Activated CD8-positive, alpha-beta memory T cell treated with anti-CD3 and anti-CD28 coated beads, Interleukin-2, amount 50 U/mL, for 1 hour (primary cell): Measurements from ENCODE around the gene VWA1.
"Not testable (repeated sequence)": the region's sequence is repeated elsewhere in the genome, so short reads cannot be mapped to it uniquely, and the experiment has no call there.

Experiments
- DNase-seq: peaks from one replicate; pipeline ENCODE4 v3.0.0-alpha.2; 2020; ENCODE audit errors: extremely low read depth

Gene VWA1

GRCh38 chr1:1423245-1423597 lies 12.3 kb upstream of the VWA1 start:
- no peak for DNase-seq

DNA sequence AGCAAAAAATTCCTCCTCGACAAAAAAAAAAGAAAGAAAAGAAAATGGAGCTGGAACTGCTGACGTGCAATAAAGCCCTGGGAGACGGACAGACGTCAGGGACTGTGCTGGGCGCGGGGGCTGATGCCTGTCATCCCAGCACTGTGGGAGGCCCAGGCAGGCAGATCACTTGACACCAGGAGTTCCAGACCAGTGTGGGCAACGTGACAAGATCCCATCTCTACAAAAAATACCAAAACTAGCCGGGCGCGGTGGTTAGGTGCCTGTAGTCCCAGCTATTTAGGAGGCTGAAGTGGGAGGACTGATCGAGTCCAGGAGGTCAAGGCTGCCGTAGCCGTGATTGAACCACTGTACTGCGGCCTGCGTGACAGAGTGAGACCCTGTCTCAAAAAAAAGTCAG lies 10.8 kb upstream of the VWA1 start:
- DNase-seq, result no peak

DNA sequence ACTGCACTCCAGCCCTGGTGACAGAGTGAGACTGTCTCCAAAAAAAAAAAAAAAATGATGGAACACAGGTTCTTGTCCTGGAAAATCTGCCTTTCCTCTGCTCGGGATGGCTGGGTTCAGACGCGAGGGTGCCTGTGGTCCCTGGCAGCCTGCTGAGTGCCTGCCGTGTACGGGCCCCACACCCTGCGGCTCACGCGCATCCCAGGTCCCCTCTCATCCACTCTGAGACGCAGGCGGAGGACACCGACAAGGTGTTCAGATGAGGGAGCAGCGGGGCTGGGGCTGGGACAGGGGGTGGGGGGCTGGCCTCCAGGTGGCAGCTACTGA lies 10.1 kb upstream of the VWA1 start:
- no peak for DNase-seq

- no peak for DNase-seq
Measured at GRCh38 chr1:1425753-1426495, 9.6 kb upstream of the VWA1 start.

DNA sequence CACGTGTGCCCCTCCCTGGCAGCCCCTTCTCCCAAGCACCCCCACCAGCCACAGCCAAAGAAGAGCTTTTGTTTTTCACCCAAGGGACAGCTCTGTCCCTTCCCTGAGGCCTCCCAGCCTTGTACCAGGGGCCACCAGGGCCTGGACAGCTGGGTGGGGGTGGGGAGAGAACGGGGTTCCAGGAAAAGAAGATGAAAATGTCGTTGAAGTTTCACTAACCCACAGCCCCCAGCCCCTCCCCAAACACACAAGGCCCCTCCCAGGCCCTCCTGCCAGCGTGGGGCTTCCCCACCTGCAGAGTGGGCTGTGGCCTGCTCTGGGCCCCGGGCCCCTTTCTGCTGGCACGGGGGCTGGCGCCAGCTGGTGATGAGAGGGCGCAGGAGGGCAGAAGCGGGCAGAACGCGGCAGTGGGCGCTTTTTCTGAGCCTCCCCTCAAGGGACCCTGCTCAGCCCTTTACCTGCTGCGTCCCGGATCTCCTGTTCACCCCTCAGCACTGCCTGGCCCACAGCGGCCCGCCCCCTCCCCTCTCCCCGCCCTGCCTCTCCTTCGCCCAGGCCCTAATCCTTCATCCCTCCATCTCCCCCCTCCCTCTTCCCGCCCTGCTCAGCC lies 8.9 kb upstream of the VWA1 start:
- no peak for DNase-seq

GRCh38 chr1:1427106-1427819 lies 8.2 kb upstream of the VWA1 start:
- DNase-seq, result no peak

- DNase-seq, result no peak
Measured at GRCh38 chr1:1427820-1428148, 7.7 kb upstream of the VWA1 start.

GRCh38 chr1:1428174-1428573 lies 7.3 kb upstream of the VWA1 start:
- DNase-seq, result no peak

GRCh38 chr1:1428967-1429366 lies 6.5 kb upstream of the VWA1 start:
- not testable (repeated sequence) for DNase-seq

GRCh38 chr1:1429671-1430073 lies 5.8 kb upstream of the VWA1 start:
- DNase-seq, result no peak

GRCh38 chr1:1430114-1430982 lies 5.1 kb upstream of the VWA1 start:
- no peak for DNase-seq

DNA sequence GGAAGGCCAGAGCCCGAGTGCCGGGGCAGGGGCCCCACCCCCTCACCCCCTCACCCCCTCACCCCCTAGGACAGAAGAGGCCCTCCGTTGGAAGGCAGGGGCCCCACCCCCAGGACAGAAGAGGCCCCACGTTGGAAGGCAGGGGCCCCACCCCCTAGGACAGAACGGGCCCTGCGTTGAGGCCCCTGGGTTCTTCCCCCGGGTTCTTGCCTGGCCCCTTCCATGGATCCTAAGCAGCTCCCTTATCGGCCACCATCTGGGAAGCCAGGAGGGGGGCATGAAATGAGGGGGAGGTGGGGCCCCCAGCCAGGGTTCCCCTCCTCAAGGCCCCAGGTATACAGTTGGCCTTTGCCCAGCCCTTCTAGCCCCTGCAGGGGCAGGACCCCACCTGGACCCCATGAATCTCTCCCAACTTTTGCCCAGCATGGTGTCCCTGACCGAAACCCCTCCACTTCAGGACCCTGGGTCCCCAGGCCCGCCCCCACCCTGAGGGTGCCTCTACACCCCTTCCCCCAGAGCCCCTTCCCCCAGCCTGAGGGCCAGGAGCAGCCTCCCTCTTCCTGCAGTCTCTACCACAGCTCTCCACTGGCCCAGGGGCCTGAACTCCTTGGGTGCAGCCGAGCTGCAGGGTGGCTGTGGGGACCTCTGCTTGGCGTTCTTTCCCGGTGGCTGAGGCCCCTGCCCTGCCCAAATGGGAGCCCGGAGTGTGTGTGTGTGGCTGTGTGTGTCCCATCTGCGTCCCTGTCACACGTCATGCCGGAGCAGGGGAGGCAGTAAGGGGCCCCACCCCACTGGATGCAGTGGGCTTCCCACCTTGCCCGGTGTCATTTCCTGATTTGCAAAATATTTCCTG lies 4.3 kb upstream of the VWA1 start:
- no peak for DNase-seq

GRCh38 chr1:1431845-1432273 lies 3.6 kb upstream of the VWA1 start:
- no peak for DNase-seq

DNA sequence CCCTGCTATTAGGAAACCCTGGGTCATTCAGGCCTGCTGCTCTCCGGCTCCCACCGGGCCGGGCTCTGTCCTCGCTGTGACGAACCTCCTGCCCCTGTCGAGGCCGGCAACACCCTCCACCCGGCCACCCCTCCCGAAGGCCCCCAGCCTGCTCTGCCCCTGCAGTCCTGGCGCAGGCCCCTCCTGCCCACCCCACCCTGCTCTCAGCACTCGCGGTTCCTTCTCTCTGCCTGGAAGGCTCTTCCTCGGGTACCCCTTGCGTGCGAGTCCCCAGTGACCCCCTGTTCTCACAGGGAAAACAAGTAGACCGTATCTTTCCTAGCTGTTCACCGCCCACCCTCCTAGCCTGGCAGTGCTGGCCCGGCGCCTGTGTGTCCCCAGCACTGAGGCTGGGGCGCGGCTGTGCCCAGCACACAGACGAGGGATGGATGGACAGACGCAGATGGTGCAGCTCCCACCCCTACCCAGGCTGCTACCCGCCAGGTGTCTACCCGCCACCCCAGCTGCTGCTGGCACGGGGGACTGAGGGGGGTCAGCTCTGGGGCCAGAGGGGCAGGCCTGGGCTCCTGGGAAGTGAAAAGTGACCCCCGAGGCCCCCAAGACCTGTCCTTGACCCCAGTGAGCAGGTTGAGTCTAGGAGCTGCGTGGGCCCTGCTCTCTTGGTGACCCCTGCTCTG lies 3.1 kb upstream of the VWA1 start:
- no peak for DNase-seq

GRCh38 chr1:1432951-1433803 lies 2.3 kb upstream of the VWA1 start:
- DNase-seq, result no peak

GRCh38 chr1:1433804-1434130 lies 1.7 kb upstream of the VWA1 start:
- no peak for DNase-seq

GRCh38 chr1:1434131-1434823 lies 1.2 kb upstream of the VWA1 start:
- no peak for DNase-seq

- no peak for DNase-seq
Measured at GRCh38 chr1:1434824-1435105, 725 bp upstream of the VWA1 start.

DNA sequence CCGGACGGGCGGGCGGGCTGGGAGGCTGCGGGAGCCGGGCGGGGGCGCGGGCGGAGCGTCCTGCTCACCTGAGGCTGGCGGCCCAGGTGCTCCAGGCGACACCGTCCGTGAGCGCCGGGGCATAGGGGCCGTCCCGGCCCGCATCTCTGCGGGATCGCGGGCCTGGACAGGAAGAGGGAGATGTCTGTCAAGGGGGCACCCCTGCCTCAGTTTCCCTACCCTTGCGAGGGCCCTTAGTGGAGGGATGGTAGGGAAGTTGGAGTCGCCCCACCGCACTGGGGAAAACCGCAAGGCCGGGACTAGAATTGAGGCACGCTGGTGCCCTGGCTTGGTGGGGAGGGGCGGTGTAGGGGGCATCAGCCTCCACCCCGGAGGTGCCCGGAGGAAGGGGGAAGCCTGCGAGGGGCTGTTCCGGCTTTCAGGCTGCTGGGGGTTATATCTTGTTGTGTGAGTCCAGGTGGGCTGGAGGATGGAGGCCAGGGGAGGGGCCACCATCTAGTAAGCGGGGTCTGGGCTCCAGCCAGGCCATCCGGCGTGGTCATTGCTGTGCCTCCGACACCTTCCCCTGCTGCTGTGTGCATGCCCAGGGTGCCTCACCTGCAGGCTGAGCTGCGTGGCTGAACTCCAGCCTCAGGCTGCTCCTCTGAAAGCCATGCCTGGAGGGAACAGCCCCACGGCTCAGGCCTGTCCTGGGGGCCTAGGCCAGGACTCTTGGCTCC lies 580 bp downstream of the VWA1 start:
- DNase-seq, result no peak
